Measurements from ENCODE around the gene PPFIA1. TPM values are rescaled to one million over a fixed set of nuclear protein-coding genes. Genes with fewer than 3 reads are reported as not detected.
"Not testable (repeated sequence)": the region's sequence is repeated elsewhere in the genome, so short reads cannot be mapped to it uniquely, and the experiment has no call there.

Gene PPFIA1
- total RNA-seq, 1 experiment from 2014 or later, result 35.0 TPM

- no peaks in the 10 kb centered on the region for H3K9me3 ChIP-seq (replicated peaks)
- H3K4me1 ChIP-seq, result no peaks in the 10 kb centered on the region
- DNase-seq, result no peak
- no peaks in the 10 kb centered on the region for H3K27me3 ChIP-seq
- H3K4me3 ChIP-seq, result no peak overlapping the region
- no peak overlapping the region for H3K27ac ChIP-seq
- no peaks in the 10 kb centered on the region for H3K36me3 ChIP-seq
Measured at GRCh38 chr11:70243912-70244652, 26.4 kb upstream of the PPFIA1 start.

GRCh38 chr11:70244698-70245097, 25.8 kb upstream of the PPFIA1 start:
- Histone ChIP-seq H3K4me3 (no peak overlapping the region), H3K36me3 (no peaks in the 10 kb centered on the region), H3K27me3 (no peaks in the 10 kb centered on the region), H3K4me1 (no peaks in the 10 kb centered on the region), H3K27ac (no peak overlapping the region), H3K9me3 (replicated peaks) (no peaks in the 10 kb centered on the region)
- DNase-seq, result no peak

- Histone ChIP-seq H3K4me1 (no peaks in the 10 kb centered on the region), H3K27ac (no peak overlapping the region), H3K9me3 (replicated peaks) (no peaks in the 10 kb centered on the region), H3K27me3 (no peaks in the 10 kb centered on the region), H3K4me3 (no peak overlapping the region), H3K36me3 (no peaks in the 10 kb centered on the region)
- no peak for DNase-seq
Measured at GRCh38 chr11:70246196-70246595, 24.3 kb upstream of the PPFIA1 start.

GRCh38 chr11:70247042-70247709, 23.3 kb upstream of the PPFIA1 start:
- no peaks in the 10 kb centered on the region for H3K9me3 ChIP-seq (replicated peaks)
- no peaks in the 10 kb centered on the region for H3K4me1 ChIP-seq
- no peaks in the 10 kb centered on the region for H3K36me3 ChIP-seq
- H3K27me3 ChIP-seq, result no peaks in the 10 kb centered on the region
- H3K4me3 ChIP-seq, result no peak overlapping the region
- DNase-seq, result no peak
- no peak overlapping the region for H3K27ac ChIP-seq

- Histone ChIP-seq H3K36me3 (no peaks in the 10 kb centered on the region), H3K27me3 (no peaks in the 10 kb centered on the region), H3K9me3 (replicated peaks) (no peaks in the 10 kb centered on the region), H3K4me1 (no peaks in the 10 kb centered on the region), H3K27ac (no peak overlapping the region), H3K4me3 (no peak overlapping the region)
- DNase-seq, result no peak
Measured at GRCh38 chr11:70247710-70248072, 22.8 kb upstream of the PPFIA1 start.

- H3K4me3 ChIP-seq, result no peak overlapping the region
- no peaks in the 10 kb centered on the region for H3K36me3 ChIP-seq
- H3K27ac ChIP-seq, result no peak overlapping the region
- H3K4me1 ChIP-seq, result no peaks in the 10 kb centered on the region
- no peaks in the 10 kb centered on the region for H3K27me3 ChIP-seq
- H3K9me3 ChIP-seq (replicated peaks), result no peaks in the 10 kb centered on the region
- no peak for DNase-seq
Measured at GRCh38 chr11:70250876-70251658, 19.4 kb upstream of the PPFIA1 start.

GRCh38 chr11:70251659-70252321, 18.7 kb upstream of the PPFIA1 start:
- Histone ChIP-seq H3K27me3 (no peaks in the 10 kb centered on the region), H3K4me3 (no peak overlapping the region), H3K9me3 (replicated peaks) (no peaks in the 10 kb centered on the region), H3K4me1 (no peaks in the 10 kb centered on the region), H3K27ac (no peak overlapping the region), H3K36me3 (no peaks in the 10 kb centered on the region)
- DNase-seq, result no peak

- DNase-seq, result no peak
Measured at GRCh38 chr11:70252844-70253243, 17.6 kb upstream of the PPFIA1 start.

GRCh38 chr11:70255477-70256116, 14.9 kb upstream of the PPFIA1 start:
- no peak overlapping the region for H3K4me3 ChIP-seq
- no peak for DNase-seq
- H3K27me3 ChIP-seq, result no peaks in the 10 kb centered on the region
- no peak overlapping the region for H3K27ac ChIP-seq
- no peaks in the 10 kb centered on the region for H3K4me1 ChIP-seq
- no peaks in the 10 kb centered on the region for H3K9me3 ChIP-seq (replicated peaks)
- no peaks in the 10 kb centered on the region for H3K36me3 ChIP-seq

More at GRCh38 chr11:70252844-70253243, 17.6 kb upstream of the PPFIA1 start:
- Histone ChIP-seq H3K27ac (no peak overlapping the region), H3K4me3 (no peak overlapping the region), H3K4me1 (no peaks in the 10 kb centered on the region), H3K36me3 (no peaks in the 10 kb centered on the region), H3K27me3 (no peaks in the 10 kb centered on the region), H3K9me3 (replicated peaks) (no peaks in the 10 kb centered on the region)

- not testable (repeated sequence) for H3K27ac ChIP-seq; H3K9me3 ChIP-seq (replicated peaks); H3K36me3 ChIP-seq; H3K4me1 ChIP-seq; H3K4me3 ChIP-seq; DNase-seq; H3K27me3 ChIP-seq
Measured at GRCh38 chr11:70259077-70259476, 11.4 kb upstream of the PPFIA1 start.

GRCh38 chr11:70262951-70263350, 7.5 kb upstream of the PPFIA1 start:
- Histone ChIP-seq H3K27ac (no peak overlapping the region), H3K9me3 (replicated peaks) (no peaks in the 10 kb centered on the region), H3K27me3 (no peaks in the 10 kb centered on the region), H3K4me1 (no peaks in the 10 kb centered on the region; the same call in 1 of the 2 replicates), H3K4me3 (no peak overlapping the region), H3K36me3 (no peaks in the 10 kb centered on the region)
- DNase-seq, result no peak

- DNase-seq, result no peak
- Histone ChIP-seq H3K4me1 (no peaks in the 10 kb centered on the region; the same call in 1 of the 2 replicates), H3K36me3 (no peaks in the 10 kb centered on the region), H3K4me3 (no peak overlapping the region), H3K27ac (no peak overlapping the region), H3K27me3 (no peaks in the 10 kb centered on the region), H3K9me3 (replicated peaks) (no peaks in the 10 kb centered on the region)
Measured at GRCh38 chr11:70263363-70263762, 7.1 kb upstream of the PPFIA1 start.

- Histone ChIP-seq H3K4me1 (no peaks in the 10 kb centered on the region; the same call in 1 of the 2 replicates), H3K9me3 (replicated peaks) (no peaks in the 10 kb centered on the region), H3K36me3 (no peaks in the 10 kb centered on the region), H3K4me3 (no peak overlapping the region), H3K27me3 (no peaks in the 10 kb centered on the region), H3K27ac (no peak overlapping the region)
- no peak for DNase-seq
Measured at GRCh38 chr11:70265341-70265740, 5.1 kb upstream of the PPFIA1 start.

- no peak for DNase-seq
- H3K27ac ChIP-seq, result no peak overlapping the region
- H3K4me1 ChIP-seq, result 0 out of 2 replicates have a peak, but pooled peaks cover 3% of the 10 kb centered on the region
- no peaks in the 10 kb centered on the region for H3K9me3 ChIP-seq (replicated peaks)
- H3K4me3 ChIP-seq, result no peak overlapping the region
- no peaks in the 10 kb centered on the region for H3K27me3 ChIP-seq
- peaks cover 4% of the 10 kb centered on the region for H3K36me3 ChIP-seq
Measured at GRCh38 chr11:70267405-70267950, 3.0 kb upstream of the PPFIA1 start.
